SK-N-SH (cell line): ENCODE measurements around the gene TMEM89.

ENCODE experiments used
- CTCF ChIP-seq: fragments of 200-600 bp; sonication (generic); IDR thresholded peaks from 2 replicates; pipeline ENCODE4 v1.6.1; 2017; ENCODE audit warnings: antibody characterized with exemption, mild to moderate bottlenecking, moderate library complexity
- EP300 ChIP-seq, 2 experiments: IDR thresholded peaks; 2 replicates each; pipeline versions ENCODE4 v1.4.0 to v1.6.1; 2012; ENCODE audit warnings: borderline replicate concordance in 1 of 2, low read depth in 1 of 2, low read length in 1 of 2
- EZH2phosphoT487 ChIP-seq: fragments of 200-600 bp; sonication (generic); IDR thresholded peaks from 2 replicates; pipeline ENCODE4 v1.6.1; 2017; ENCODE audit warnings: low read depth, mixed run types, mild to moderate bottlenecking, antibody characterized with exemption, moderate library complexity, borderline replicate concordance
- MAX ChIP-seq: IDR thresholded peaks from 2 replicates; pipeline ENCODE4 v1.4.0; 2012; ENCODE audit warnings: low read depth
- NFIC ChIP-seq: IDR thresholded peaks from 2 replicates; pipeline ENCODE4 v1.4.0; 2012; ENCODE audit warnings: borderline replicate concordance
- POLR2AphosphoS5 ChIP-seq: IDR thresholded peaks from 2 replicates; pipeline ENCODE4 v1.6.1; 2012; ENCODE audit warnings: low read depth, low read length
- RAD21 ChIP-seq: IDR thresholded peaks from 2 replicates; pipeline ENCODE4 v1.6.1; 2012; ENCODE audit warnings: mild to moderate bottlenecking, low read length
- RCOR1 ChIP-seq: fragments of 150-350 bp; IDR thresholded peaks from 2 replicates; pipeline ENCODE4 v1.6.1; 2017; ENCODE audit warnings: antibody characterized with exemption, low read length
- SIN3A ChIP-seq: IDR thresholded peaks from 2 replicates; pipeline ENCODE4 v1.6.1; 2012; ENCODE audit warnings: low read depth, mild to moderate bottlenecking, low read length, moderate library complexity, borderline replicate concordance
- SMC3 ChIP-seq: IDR thresholded peaks from 2 replicates; pipeline ENCODE4 v1.6.1; 2012; ENCODE audit warnings: low read depth, low read length, improper control_type of control experiment
- TEAD4 ChIP-seq: IDR thresholded peaks from 2 replicates; pipeline ENCODE4 v1.4.0; 2012; ENCODE audit warnings: mild to moderate bottlenecking, borderline replicate concordance; ENCODE audit not compliant: insufficient read depth
- TF ChIP-seq, protein P1 (sequence below): fragments of 150-350 bp; IDR thresholded peaks from 2 replicates; pipeline ENCODE4 v1.6.1; 2017; ENCODE audit warnings: antibody characterized with exemption, low read length, low read depth, borderline replicate concordance

DNA sequence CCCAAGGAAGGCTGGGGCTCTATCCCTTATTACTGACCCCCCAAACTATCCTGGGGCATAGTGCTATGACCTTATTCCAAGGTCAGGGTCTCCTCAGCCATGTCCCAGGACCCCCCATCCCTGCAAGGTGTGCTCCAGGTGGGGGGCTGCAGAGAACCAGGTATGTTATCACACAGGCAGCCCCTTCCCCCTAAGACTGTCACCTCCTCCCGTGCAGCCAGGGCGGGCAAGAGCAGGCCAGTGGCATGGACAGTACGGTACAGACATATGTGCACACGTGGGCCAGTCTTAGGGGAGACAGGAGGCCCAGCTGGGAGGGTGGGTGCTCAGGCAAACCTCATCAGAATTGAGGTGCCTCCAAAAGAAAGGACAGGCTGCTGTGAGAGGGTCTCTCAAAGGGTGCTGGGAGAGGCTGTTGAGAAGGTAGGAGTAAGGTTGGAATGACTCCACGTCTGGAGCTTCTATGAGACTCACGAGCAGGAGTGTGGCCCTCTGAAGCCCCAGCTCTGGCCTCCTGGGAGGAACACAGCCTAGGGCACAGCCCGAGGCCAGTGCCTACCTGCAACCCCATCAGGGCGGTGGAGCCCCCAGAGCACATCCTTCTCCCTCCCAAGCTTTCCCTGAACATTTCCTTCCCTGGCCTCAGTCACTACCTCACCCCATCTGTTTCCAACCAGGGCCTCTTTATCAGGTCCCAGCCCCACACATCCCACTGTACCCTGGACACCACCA is 24.7 kb downstream of the TMEM89 start:
- TF ChIP-seq CTCF (no peak), SMC3 (no peak), RCOR1 (no peak), RAD21 (no peak), TEAD4 (no peak), POLR2AphosphoS5 (no peak), MAX (no peak), EZH2phosphoT487 (no peak), NFIC (no peak), EP300 (IDR thresholded peaks at IDR 0.05; ENCODE audit: borderline replicate concordance in 1 of 2, low read depth in 1 of 2, low read length in 1 of 2) (no peak), SIN3A (no peak)
- TF ChIP-seq, protein P1, sequence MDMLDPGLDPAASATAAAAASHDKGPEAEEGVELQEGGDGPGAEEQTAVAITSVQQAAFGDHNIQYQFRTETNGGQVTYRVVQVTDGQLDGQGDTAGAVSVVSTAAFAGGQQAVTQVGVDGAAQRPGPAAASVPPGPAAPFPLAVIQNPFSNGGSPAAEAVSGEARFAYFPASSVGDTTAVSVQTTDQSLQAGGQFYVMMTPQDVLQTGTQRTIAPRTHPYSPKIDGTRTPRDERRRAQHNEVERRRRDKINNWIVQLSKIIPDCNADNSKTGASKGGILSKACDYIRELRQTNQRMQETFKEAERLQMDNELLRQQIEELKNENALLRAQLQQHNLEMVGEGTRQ: no peak
